ENCODE measurements around the gene TRPM3.

Gene TRPM3

DNA sequence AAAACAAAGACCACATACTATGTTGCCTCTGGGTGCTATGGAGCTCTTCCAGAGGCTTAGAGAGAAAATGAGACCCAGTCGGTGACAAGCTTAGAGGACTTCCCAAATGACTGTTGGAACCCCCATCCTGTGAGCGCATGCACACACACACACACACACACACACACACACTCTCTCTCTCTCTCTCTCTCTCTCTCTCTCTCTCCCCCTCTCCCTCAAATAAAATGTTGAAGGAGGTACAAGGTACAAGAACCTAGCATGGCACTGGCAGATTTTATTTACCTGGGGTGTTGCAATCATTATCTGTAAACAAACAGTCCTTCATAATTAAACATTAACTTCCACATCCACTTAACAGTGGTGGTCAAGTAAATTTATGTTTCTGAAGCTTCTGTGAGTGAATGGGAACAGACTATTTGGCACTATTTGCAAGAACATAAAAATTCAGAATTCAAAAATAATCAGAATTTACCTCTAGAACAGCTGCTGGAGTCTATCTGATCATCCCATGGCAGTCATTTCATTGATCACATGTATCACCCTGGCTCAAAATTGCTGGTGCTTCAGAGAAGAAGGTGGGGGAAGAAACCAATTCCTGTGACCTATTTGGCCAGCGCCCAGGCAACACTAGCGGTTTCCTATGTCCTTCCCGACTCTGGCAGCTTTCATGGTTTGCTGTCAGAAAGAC, 24.9 kb downstream of the TRPM3 start:
- DNase-seq: no peak

GRCh38 chr9:71094708-71095251, 26.6 kb downstream of the TRPM3 start:
- DNase-seq: no peak

DNA sequence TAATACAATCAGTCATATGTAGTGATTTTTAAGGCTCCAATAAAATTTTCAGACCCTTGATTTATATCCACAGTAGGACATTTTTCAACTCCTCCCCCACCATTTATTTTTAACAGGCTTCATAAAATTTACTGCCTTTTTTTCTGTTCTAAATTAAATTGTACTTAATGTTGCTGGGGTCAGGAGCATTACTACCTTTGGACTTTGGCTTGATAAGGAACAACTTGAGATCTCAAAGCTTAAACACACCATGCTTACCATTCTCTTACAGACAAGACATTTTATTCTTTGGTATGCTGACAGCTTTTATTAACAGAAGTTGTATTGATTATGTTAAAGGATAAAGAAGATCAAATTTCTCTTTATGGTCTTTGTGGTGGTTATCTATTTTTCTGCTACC, 30.5 kb downstream of the TRPM3 start:
- no peak for DNase-seq

DNA sequence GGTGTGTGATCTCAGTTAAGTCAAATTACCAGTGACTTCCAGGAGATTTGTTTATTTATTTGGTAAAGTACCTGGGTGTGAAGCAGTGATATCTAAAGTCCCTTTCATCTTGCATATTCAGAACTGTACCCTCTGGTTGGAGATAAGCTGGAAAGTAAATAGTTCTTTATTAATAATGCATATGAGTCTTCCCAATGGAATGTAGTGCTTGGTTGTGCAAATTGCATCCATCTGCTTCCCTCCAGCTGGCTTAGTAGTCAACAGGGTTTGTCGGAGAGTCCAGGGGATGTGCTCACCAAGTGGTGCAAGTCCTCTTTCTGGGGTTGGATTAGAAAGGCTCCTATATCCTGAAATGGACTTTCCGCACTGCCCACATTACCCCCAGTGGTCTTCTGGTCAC, 42.0 kb downstream of the TRPM3 start:
- DNase-seq: no peak

DNA sequence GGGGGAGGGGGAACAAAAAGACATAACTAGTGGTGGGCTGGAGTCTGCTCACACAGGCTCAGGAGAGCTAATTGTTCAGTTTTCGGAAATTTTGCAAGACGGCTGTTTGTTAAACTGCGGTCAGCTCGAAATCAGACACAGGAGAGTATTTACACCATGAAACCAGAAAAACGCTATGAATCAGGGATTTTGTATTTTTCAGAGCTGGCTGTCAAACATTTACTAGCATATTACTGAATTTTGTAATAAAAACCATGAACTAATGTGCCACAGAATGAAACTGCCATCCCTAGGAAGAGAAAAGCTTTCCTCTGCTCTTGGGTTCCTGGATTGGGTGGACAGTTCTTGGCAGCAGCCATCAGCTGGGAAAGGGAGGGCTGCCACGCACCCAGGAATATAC, 45.3 kb downstream of the TRPM3 start:
- DNase-seq: no peak

DNA sequence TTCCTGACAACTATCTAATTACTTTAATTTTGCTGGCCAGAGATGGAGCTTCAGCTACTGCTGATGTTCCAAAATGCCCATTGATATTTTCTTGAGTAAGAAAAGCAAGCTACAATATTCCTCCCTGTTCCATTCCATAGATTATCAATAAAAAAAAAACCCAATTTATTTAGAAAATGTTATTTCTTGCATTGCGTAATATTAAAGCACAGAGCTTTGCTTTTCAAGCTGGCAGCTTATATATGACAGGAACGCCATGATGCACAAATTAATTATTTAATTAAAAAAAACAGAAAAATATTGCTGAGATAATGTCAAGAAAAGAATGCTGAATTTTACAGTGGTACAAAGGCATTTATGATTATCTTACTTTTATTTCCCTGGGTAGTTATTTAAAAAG, 47.9 kb downstream of the TRPM3 start:
- no peak for DNase-seq

DNA sequence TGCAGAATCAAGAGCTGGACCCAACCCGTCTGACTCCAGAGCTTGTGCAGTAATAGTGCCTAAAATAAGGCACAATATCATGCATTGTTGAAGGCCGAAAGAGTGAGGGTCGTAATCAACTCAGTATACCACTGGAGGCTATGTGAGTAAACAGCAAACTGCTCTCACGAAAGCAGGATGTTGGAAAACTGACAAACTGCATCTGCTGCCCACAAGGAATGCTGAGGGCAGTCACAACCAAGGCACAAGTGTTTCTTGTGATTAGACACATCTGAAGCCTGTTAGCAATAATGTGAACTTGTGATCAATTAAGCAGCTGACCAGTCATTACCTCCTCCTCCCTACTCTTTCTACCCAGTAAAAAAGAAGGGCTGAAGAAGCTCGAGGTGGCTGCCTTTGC, 48.8 kb downstream of the TRPM3 start:
- DNase-seq: no peak

DNA sequence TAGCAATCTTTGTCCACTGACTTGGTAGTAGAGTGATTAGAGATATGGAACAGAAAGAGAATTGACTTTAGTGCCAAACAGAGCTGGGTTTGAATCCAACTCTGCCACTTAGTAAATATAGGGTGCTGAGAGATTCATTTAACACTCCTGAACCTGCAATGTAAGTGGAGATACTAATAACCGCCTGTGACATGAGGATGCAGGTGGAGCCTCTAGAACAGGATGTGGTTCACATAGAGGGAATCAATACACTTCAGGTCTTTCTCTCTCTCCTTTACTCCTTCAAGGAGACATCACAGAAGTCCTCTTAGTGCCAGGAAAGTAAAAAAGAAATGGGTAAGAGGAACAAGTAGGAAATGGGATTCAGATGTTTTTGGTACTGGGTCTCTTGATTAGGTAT, 49.8 kb downstream of the TRPM3 start:
- no peak for DNase-seq

DNA sequence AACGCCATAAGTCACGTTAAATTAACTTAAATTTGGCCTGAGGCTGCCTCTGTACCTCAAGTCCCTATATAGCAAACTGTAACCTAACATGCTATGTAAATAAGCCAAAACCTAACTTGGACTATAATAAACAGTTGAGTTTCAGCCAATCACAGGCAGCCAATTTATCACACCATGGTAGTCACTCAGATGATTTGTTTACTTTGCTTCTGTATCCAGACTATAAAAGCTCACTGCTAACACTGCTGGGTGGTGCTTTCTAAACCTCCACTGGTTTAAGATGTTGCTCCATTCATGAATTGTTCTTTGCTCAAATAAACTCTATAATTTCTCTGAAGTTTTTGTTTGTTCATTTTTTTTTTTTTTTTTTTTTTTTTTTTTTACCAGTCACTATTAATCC, 62.8 kb downstream of the TRPM3 start:
- DNase-seq: no peak

GRCh38 chr9:71052287-71052686, 69.1 kb downstream of the TRPM3 start:
- no peak for DNase-seq

GRCh38 chr9:71048280-71048679, 73.1 kb downstream of the TRPM3 start:
- DNase-seq: no peak

- no peak for DNase-seq
Measured at GRCh38 chr9:71042448-71042990, 78.9 kb downstream of the TRPM3 start.

DNA sequence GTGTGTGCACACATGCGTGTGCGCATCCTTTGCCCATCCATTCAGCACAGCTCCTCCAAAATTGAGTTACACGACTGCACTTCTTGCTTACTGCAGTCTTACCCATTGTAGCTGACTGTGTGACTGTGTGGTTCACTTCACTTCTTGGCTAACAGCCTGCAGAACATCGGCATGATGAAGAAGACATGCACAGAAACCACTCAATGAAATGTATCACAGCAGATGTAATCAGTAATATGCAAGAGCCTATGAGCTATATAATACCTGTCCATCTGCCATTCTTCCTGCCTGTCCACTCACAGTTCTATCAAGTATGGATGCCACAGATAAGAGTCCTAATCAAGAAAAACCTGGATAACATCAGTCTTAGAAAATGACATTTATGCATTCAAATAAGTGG, 83.9 kb downstream of the TRPM3 start:
- no peak for DNase-seq

DNA sequence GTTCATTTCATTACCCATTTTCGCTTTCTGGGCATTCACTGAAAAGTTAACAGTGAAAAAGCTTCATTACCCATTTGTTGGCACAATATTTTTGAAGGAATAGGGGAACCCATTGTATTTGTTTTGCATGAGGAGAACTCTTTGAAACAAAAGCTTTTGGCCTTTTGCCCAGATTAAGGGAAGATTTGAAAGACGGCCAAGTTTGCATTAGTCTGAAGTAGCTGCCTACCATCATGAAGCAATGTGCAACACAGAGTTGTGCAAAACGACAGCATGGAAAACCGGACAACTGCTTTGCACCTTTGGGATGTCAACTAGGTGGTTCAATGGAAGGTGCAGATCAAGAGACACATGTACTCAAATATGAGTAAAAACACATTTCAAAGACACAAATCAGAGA, 84.9 kb downstream of the TRPM3 start:
- DNase-seq: peak; percentile 18

DNA sequence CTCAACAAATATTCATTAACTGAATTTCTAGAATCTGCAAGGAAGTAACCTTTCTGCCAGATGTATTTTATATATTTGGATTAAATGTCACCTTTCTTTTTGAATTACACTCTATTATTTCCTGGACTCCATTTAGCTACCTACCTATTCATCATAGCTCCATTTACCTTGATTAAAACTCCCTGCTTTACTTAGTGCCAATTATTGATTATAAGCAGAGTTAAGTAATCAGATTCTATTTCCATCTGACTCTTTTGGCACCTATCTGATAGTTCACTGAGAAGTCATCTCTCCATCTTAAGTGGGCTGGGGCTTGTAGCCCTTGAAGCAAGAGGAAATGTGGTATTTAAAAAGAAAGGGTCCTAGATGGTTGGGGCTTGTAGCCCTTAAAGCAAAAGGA, 88.6 kb downstream of the TRPM3 start:
- no peak for DNase-seq

- no peak for DNase-seq
Measured at GRCh38 chr9:71025728-71026127, 95.7 kb downstream of the TRPM3 start.

DNA sequence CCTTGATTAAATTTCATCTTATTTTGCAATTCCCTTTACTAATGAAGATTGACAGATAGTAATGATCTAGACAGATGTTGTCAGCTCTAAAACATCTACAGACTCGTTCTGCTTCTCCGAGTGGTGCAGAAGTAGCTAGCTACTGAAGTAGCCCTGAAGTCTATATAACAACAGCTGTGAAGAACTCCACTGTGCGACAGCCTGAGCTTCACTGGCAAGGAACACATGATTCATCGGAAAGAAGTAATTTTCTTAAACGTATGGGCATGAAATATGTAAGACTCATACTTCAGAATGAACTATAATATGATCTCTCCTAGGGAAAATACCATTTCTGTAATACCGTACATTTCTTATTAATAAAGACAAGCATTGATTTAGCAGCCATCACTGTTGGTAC, 96.2 kb downstream of the TRPM3 start:
- DNase-seq: no peak

GRCh38 chr9:71010258-71010657, 111.2 kb downstream of the TRPM3 start:
- no peak for DNase-seq

DNA sequence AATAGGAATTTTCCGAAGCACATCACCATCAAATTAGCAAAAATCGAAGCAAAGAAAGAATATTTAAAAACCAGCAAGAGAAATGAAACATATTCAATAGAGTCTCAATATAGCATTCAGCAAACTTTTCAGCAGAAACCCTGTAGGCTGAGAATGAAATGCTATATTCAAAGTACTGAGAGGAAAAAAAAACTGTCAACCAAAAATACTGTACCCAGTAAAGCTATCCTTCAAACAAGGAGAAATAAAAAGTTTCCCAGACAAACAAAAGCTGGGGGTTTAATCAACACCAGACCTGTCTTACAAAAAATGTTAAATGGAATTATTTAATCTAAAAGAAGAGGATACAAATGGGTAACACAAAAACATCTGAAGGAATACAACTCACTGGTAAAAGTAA, 116.0 kb downstream of the TRPM3 start:
- DNase-seq: no peak

GRCh38 chr9:71004196-71004595, 117.2 kb downstream of the TRPM3 start:
- no peak for DNase-seq

DNA sequence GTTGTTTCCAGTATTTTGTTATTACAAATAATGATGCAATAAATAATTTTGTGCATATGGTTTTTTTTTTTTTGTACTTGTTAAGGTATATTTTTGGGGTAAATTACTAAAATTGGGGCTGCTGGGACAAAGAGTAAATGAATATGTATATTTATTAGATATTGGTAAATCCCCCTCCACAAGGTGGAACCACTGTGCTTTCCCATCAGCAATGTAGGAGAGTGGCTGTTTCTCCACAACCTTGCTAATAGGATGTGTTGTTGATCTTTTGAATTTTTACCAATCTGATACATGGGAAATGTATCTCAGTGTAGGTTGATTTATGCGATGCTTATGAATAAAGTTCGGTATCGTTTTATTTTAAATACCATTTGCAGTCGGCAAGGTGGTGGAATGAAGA, 118.1 kb downstream of the TRPM3 start:
- DNase-seq: no peak

DNA sequence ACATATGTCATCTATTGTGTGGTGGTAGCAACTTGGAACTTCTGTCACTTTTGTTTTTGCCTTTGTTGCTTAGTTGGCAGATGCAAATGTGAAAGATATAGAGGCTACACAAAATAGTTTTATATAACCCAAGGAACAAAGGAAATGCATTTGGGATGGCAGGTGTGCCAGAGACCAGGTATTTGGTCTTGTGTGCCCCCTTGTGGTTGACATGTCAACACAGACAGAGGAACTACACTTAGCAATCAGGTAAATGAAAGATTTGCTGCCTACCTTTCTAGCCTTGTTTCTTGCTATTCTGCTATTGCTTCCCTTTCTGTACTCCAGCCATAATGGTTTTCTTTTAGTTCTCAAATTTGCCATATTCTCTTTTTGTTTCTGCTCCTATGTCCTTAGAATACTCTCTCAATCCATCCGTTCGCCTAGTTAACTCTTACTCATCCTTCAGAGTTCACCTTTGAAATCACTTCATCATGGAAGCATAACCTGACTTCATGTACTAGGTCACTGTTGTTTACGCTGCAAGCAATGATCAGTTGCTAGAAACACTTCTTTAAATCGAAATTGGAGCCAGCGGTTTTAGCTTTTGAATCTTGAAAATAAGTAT, 119.5 kb downstream of the TRPM3 start:
- no peak for DNase-seq

GRCh38 chr9:70998962-70999361, 122.5 kb downstream of the TRPM3 start:
- no peak for DNase-seq

- no peak for DNase-seq
Measured at GRCh38 chr9:70995511-70995910, 125.9 kb downstream of the TRPM3 start.

- no peak for DNase-seq
Measured at GRCh38 chr9:70994582-70994981, 126.8 kb downstream of the TRPM3 start.

Data from DMS79 (cell line).